HG03342 (cell line): ENCODE data around the gene TSGA10.
A peak's percentile ranks its signal among the peaks of the same experiment; 100 is the strongest.
"Not testable (repeated sequence)": the region's sequence is repeated elsewhere in the genome, so short reads cannot be mapped to it uniquely, and the experiment has no call there.

Source experiments
- ATAC-seq: cut with Tn5 transposase; IDR thresholded peaks from one replicate; pipeline ENCODE4 v1.9.1; 2021; ENCODE audit warnings: mild to moderate bottlenecking, moderate library complexity; ENCODE audit not compliant: unreplicated experiment

Gene TSGA10

DNA sequence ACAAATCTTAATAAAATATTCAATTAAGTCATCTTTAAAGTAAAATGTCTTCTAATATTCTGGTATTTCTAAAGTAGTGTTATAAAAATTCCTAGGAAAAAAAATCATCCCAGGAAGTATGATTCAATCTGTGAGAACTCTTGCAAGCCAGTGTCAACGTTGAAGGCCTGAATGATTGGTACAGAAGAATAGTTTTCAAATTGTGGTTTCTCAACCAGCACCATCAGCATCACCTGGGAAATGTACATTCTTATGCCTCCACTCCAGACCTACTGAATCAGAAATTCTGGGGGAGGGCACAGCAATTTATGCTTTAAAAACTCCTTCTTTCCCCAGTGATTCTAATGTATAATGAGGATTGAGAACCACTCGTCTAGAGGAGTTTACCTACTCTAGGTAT, 75.5 kb downstream of the TSGA10 start:
- ATAC-seq = no peak

DNA sequence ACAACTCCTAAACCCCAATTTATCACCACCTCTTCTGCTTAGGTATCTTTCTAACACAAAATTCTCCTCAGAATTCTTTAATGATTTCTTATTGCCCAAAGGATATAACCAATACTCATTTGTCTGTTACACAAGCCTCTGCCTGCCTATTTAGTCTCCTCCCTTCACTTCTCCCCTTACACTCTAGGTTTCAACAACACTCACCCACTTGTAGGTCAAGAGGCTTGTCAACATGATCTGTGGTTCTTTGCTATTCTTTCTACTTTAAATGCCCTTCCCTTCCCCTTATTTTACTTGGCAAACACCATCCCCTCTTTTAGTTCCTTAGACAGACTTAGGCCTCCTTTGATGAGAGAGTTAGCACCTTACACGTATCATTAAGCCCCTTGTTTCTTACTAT, 82.2 kb downstream of the TSGA10 start:
- ATAC-seq = no peak

- no peak for ATAC-seq
Measured at GRCh38 chr2:99067871-99068625, 86.7 kb downstream of the TSGA10 start.

DNA sequence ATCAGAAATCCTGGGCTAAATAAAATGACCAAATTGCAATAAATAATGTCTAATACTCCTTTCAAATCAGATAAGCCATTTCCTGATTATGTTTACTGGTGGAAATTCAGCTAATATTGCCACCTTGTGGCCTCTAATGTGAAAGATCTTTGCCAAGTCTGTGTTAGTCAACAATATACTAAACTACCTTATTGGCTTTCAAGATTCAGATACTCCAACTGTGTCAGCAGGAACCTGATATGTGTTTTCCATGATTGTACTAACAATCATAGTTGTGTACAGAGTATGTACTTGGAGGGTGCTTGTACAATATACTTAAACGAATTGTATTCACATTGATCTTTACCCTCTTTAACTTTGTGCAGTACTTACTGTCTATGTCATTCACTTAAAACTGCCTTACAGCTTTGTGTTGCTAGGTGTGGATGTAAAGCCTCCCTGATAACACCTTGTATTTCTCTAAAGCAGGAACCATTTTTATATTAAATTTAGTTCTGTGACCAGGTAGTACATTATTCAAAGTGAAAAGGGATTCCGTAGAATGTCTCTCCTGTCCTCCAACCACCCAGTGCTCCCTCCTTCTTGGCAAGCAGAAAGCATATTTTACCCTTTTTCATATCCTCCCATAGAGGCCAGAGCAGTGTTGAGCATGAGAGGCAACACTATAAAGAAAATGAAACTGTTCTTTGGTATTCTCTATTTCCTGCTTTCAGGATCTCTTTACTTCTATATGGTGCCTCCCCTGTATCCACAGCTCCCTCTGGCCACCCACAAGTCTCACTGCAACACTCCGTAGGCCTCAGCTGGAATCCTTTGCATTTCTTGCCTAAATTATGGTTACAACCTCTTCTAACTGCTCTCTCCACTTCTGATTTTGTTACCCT, 88.4 kb downstream of the TSGA10 start:
- peak; percentile 93 for ATAC-seq

- not testable (repeated sequence) for ATAC-seq
Measured at GRCh38 chr2:99049187-99049586, 105.6 kb downstream of the TSGA10 start.

DNA sequence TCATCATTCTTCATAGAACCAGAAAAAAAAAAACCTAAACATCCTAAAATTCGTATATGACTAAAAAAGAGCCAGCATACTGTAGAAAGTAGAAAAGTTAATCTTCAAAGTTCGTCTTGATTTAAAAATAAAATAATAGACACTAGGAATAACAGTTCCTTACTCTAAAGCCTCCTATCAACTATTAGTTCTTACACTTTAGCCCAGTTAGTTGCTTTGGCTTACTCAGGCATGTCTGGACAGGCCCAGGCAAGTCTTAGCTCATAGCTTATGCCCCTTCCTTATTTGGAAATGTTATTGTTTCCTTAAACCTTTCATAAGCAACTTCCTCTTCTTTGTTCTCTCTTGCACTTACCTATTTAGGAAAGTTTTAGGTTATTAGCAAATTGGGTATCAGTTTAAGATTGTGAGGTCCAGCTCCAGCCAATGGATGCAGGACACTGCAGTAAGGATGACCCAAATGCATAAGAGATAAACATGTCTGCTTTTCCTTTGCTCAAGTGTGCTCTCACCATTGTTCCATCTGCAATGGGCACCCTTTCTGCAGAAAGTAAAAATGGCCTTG, 113.9 kb downstream of the TSGA10 start:
- ATAC-seq = not testable (repeated sequence)

DNA sequence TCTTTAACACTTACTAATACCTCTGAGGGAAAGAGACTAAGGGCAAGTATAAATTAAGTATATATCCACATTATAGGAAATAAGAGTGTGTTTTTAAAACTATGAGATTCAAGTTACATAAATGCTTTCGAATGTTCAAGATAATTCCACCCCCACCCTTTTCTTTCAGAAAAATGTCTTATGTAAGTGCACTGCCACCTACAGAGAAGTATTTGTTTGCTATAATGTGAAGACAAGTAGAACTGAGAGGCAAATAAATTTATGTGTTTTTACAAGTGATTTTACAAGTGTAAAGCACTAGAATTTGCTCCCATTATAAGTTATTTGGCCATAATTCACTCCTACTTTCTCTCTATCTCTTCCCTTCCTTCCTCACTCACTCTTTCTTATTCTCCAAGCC, 118.8 kb downstream of the TSGA10 start:
- ATAC-seq = no peak

- ATAC-seq = no peak
Measured at GRCh38 chr2:99032786-99033185, 122.0 kb downstream of the TSGA10 start.

GRCh38 chr2:99032001-99032400, 122.7 kb downstream of the TSGA10 start:
- ATAC-seq = no peak

DNA sequence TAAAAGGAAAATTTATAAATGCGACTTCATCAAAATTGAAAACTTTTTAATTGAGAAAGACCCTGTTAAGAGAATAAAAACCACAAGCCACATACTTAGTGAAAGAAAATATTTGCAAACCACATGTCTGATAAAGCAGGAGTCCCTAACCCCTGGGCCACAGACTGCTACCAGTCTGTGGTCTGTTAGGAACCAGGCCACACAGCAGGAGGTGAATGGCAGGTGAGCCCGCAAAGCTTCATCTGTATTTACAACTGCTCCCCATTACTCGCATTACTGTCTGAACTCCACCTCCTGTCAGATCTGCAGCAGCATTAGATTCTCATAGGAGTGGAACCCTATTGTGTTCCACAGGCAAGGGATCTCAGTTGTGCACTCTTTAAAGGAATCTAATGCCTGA, 123.3 kb downstream of the TSGA10 start:
- ATAC-seq = no peak

- no peak for ATAC-seq
Measured at GRCh38 chr2:99028558-99028957, 126.2 kb downstream of the TSGA10 start.

- ATAC-seq = no peak
Measured at GRCh38 chr2:99027856-99028255, 126.9 kb downstream of the TSGA10 start.

GRCh38 chr2:99000708-99001107, 154.0 kb downstream of the TSGA10 start:
- ATAC-seq = no peak

DNA sequence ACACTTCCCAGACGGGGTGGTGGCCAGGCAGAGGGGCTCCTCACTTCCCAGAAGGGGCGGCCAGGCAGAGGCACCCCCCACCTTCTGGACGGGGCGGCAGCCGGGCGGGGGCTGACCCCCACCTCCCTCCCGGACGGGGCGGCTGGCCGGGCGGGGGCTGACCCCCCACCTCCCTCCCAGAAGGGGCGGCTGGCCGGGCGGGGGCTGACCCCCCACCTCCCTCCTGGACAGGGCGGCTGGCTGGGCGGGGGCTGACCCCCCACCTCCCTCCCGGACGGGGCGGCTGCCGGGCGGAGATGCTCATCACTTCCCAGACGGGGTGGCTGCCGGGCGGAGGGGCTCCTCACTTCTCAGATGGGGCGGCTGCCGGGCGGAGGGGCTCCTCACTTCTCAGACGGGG, 166.0 kb downstream of the TSGA10 start:
- ATAC-seq = not testable (repeated sequence)

GRCh38 chr2:98985905-98986666, 168.7 kb downstream of the TSGA10 start:
- no peak for ATAC-seq

GRCh38 chr2:98975611-98976010, 179.1 kb downstream of the TSGA10 start:
- ATAC-seq = no peak

- ATAC-seq = no peak
Measured at GRCh38 chr2:98972582-98973167, 182.1 kb downstream of the TSGA10 start.

DNA sequence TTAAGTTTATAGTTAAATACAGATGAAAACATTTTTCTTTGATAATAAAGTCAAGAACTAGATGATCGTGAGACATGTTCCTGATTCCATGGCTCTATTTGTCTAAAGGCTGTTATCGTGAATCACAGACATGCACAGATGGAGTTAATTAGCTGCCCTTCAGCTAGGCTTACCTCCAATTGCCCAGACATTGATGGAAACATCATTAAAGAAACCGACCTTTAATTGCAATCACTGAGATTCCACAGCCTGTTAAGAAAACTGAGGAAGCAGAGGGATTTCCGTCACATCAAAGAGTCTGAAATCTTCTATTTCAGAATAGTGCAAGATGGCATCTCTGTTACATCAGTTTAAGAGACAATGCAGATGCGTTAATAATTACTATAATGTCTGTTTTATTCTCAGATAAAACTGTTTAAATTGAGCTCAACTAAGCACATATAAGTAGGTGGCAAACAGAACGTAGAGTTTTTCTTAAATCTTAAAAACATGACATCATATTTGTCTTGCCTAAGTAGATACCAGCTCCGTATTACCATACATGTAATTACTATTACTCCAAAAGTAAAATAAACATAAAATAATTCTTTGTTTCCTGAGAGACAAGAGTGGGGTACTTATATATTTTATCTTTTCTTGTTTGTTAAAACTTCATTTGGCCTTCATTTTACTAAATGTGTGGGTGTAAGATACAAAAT, 194.8 kb downstream of the TSGA10 start:
- ATAC-seq = no peak

- ATAC-seq = no peak
Measured at GRCh38 chr2:98952966-98953365, 201.8 kb downstream of the TSGA10 start.
